ENCODE results near the gene DPYD. TPM values are rescaled to one million over a fixed set of nuclear protein-coding genes. Genes with fewer than 3 reads are reported as not detected.

Gene DPYD
- total and polyA plus RNA-seq, 10 of the 15 experiments (the other 5 are each of a cell fraction or from before 2014, with no cell fraction given): 5.7 to 23.8 (median 10.2) TPM

DNA sequence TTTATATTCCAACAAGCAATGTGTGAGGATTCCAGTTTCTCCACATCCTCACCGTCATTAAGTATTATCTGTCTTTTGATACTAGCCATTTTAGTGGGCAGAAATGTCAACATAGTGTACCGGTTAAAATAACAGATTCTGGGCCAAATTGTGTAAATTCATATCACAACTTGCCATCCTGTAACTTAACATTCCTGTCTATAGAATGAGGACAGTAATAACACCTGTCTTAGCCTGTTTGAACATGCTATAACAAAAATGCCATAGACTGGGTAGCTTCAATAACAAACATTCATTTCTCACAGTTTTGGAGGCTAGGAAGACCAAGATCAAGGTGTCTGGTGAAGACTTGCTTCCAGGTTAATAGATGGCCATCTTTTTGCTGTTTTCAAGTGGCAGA, 708.2 kb downstream of the DPYD start:
- Histone ChIP-seq H3K9me3 (replicated peaks; ENCODE audit: control insufficient read depth, insufficient read depth, low read length) (no peaks in the 10 kb centered on the region), H3K9ac (ENCODE audit: control insufficient read depth, insufficient read depth, low read length) (no peak overlapping the region), H3K79me2 (ENCODE audit: control insufficient read depth, insufficient read depth, low read length) (no peaks in the 10 kb centered on the region), H4K20me1 (ENCODE audit: control insufficient read depth, insufficient read depth) (no peaks in the 10 kb centered on the region), H3K27me3 (replicated peaks in 1 of 2; ENCODE audit: control insufficient read depth in 2 of 2, insufficient read depth in 2 of 2, low read length in 1 of 2) (no peaks in the 10 kb centered on the region), H3K4me3 (no peak overlapping the region), H2AFZ (ENCODE audit: control insufficient read depth, low read depth, low read length) (no peak overlapping the region), H3K4me2 (ENCODE audit: control insufficient read depth, insufficient read depth) (no peak overlapping the region), H3K4me1 (ENCODE audit: control insufficient read depth, insufficient read depth, low read length) (no peaks in the 10 kb centered on the region), H3K36me3 (ENCODE audit: control insufficient read depth in 2 of 2, insufficient read depth in 2 of 2, low read length in 1 of 2) (no peaks in the 10 kb centered on the region), H3K27ac (ENCODE audit: control insufficient read depth, insufficient read depth) (no peak overlapping the region)
- TF ChIP-seq CHD1 (IDR thresholded peaks at IDR 0.05; ENCODE audit: low read depth, low read length): no peak
- TF ChIP-seq RCOR1 (conservative IDR thresholded peaks at IDR 0.05; ENCODE audit: low read depth, low read length): no peak
- TF ChIP-seq SIN3A (IDR thresholded peaks at IDR 0.05; ENCODE audit: low read depth, low read length): no peak
- TF ChIP-seq HDAC6 (IDR thresholded peaks at IDR 0.05; ENCODE audit: unreplicated experiment): no peak
- no peak for TF ChIP-seq PBX3 (IDR thresholded peaks at IDR 0.05; ENCODE audit: insufficient replicate concordance, low read depth, low read length)
- TF ChIP-seq EED (IDR thresholded peaks at IDR 0.05; ENCODE audit: low read depth): no peak
- TF ChIP-seq, protein P1, sequence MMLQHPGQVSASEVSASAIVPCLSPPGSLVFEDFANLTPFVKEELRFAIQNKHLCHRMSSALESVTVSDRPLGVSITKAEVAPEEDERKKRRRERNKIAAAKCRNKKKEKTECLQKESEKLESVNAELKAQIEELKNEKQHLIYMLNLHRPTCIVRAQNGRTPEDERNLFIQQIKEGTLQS (IDR thresholded peaks at IDR 0.05; ENCODE audit: borderline replicate concordance, extremely low read depth, low read depth, low read length): no peak
- TF ChIP-seq, protein P2, sequence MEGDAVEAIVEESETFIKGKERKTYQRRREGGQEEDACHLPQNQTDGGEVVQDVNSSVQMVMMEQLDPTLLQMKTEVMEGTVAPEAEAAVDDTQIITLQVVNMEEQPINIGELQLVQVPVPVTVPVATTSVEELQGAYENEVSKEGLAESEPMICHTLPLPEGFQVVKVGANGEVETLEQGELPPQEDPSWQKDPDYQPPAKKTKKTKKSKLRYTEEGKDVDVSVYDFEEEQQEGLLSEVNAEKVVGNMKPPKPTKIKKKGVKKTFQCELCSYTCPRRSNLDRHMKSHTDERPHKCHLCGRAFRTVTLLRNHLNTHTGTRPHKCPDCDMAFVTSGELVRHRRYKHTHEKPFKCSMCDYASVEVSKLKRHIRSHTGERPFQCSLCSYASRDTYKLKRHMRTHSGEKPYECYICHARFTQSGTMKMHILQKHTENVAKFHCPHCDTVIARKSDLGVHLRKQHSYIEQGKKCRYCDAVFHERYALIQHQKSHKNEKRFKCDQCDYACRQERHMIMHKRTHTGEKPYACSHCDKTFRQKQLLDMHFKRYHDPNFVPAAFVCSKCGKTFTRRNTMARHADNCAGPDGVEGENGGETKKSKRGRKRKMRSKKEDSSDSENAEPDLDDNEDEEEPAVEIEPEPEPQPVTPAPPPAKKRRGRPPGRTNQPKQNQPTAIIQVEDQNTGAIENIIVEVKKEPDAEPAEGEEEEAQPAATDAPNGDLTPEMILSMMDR (IDR thresholded peaks at IDR 0.05 in 2 of 3, conservative IDR thresholded peaks at IDR 0.05 in 1 of 3; ENCODE audit: control insufficient read depth in 2 of 3, extremely low read depth in 1 of 3, insufficient read depth in 1 of 3, low read depth in 3 of 3, low read length in 3 of 3): no peak
- no peak for TF ChIP-seq DPF2 (IDR thresholded peaks at IDR 0.05)
- TF ChIP-seq SUZ12 (IDR thresholded peaks at IDR 0.05; ENCODE audit: unreplicated experiment): no peak
- no peak for TF ChIP-seq STAT3 (IDR thresholded peaks at IDR 0.05; ENCODE audit: low read depth, low read length)
- TF ChIP-seq ZNF622 (IDR thresholded peaks at IDR 0.05): no peak
- no peak for TF ChIP-seq IRF4 (IDR thresholded peaks at IDR 0.05; ENCODE audit: low read depth, low read length)
- no peak for TF ChIP-seq MTA2 (IDR thresholded peaks at IDR 0.05; ENCODE audit: low read depth)
- TF ChIP-seq, protein P3, sequence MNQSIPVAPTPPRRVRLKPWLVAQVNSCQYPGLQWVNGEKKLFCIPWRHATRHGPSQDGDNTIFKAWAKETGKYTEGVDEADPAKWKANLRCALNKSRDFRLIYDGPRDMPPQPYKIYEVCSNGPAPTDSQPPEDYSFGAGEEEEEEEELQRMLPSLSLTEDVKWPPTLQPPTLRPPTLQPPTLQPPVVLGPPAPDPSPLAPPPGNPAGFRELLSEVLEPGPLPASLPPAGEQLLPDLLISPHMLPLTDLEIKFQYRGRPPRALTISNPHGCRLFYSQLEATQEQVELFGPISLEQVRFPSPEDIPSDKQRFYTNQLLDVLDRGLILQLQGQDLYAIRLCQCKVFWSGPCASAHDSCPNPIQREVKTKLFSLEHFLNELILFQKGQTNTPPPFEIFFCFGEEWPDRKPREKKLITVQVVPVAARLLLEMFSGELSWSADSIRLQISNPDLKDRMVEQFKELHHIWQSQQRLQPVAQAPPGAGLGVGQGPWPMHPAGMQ (IDR thresholded peaks at IDR 0.05; ENCODE audit: borderline replicate concordance): no peak
- TF ChIP-seq POLR2AphosphoS5 (IDR thresholded peaks at IDR 0.05; ENCODE audit: low read length): no peak
- TF ChIP-seq WRNIP1 (IDR thresholded peaks at IDR 0.05; ENCODE audit: borderline replicate concordance, low read depth, low read length): no peak
- TF ChIP-seq NR2C2 (IDR thresholded peaks at IDR 0.05; ENCODE audit: borderline replicate concordance, control insufficient read depth, insufficient read length, low read depth): no peak
- ChIA-PET CTCF (no interaction called here), SMC1A (ENCODE audit: uncharacterized antibody, unreplicated experiment) (no interaction called here), POLR2A (no interaction called here), RAD21 (ENCODE audit: unreplicated experiment) (no interaction called here)
- no TSS peak for BruUV-seq (replicated peaks)
- ATAC-seq (no peak), DNase-seq (ENCODE audit: low read depth, low spot score) (no peak), FAIRE-seq (no peak)
- intact Hi-C loops (cut with micrococcal nuclease; ENCODE audit: unreplicated experiment): no loop called here
- WGBS (ENCODE audit: insufficient coverage, insufficient replicate concordance, low lambda C conversion rate, missing lambda C conversion rate): 40% methylated on average over 2 of the region's 2 CpGs
- in situ Hi-C loops (cut with MboI): no loop called here

Measured in GM12878 (cell line).